Measurements from ENCODE around the gene CCR7.

The CCR7 gene

DNA sequence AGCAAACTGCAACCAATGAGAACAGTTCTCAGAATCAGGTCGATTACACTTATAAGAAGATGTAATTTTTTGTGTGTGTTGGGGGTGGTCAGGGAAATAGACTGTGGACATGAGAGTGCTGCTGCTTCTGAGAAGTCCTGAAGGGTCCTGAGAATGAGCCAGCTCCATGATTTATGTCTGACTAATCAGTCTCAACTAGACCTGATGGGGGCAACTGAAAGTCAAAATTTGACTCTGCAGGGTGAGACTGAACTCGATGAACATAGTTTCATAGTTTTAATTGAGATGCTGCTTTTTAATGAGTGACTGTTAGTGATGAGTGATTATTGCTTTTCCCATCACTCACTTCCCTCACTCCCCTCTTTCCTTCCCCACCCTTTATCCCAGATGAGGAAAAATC lies 45.1 kb upstream of the CCR7 start:
- H3K27ac Mint-ChIP-seq = no peak overlapping the region
- no peaks in the 10 kb centered on the region for H3K9me3 Mint-ChIP-seq
- H3K4me1 Mint-ChIP-seq = no peaks in the 10 kb centered on the region
- peaks cover 40% of the 10 kb centered on the region for H3K27me3 Mint-ChIP-seq (ENCODE audit: low read depth)
- no peak for TF ChIP-seq CTCF (IDR thresholded peaks at IDR 0.05; ENCODE audit: unreplicated experiment in 3 of 3)
- H3K36me3 Mint-ChIP-seq (ENCODE audit: low read depth) = no peaks in the 10 kb centered on the region
- H3K4me3 Mint-ChIP-seq = no peak overlapping the region

GRCh38 chr17:40608061-40608581 lies 42.8 kb upstream of the CCR7 start:
- Mint-ChIP-seq H3K27ac (no peak overlapping the region), H3K9me3 (no peaks in the 10 kb centered on the region), H3K4me1 (no peaks in the 10 kb centered on the region), H3K27me3 (ENCODE audit: low read depth) (peaks cover 27% of the 10 kb centered on the region), H3K36me3 (ENCODE audit: low read depth) (no peaks in the 10 kb centered on the region), H3K4me3 (no peak overlapping the region)
- TF ChIP-seq CTCF (IDR thresholded peaks at IDR 0.05; ENCODE audit: unreplicated experiment in 3 of 3) = no peak

DNA sequence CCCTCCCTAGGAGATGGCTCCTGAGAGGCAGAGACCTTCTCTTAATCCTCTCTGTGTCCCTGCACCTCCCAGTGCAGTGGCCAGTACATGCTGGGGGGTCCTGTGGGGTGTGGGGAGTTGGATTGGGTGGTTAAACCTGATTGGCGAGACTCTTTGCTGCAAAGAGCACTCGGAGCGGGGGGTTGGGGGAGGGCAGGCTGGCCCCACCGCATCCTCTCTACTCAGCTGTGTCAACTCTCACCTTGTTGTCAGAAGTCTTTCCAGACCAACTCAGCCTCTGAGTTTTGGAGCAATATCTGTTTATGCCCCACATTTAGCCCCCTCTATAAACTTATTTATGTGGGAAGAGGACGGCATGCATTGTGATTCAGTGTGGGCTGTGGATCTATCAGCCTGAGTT lies 42.4 kb upstream of the CCR7 start:
- Mint-ChIP-seq H3K36me3 (ENCODE audit: low read depth) (no peaks in the 10 kb centered on the region), H3K9me3 (no peaks in the 10 kb centered on the region), H3K27me3 (ENCODE audit: low read depth) (peaks cover 27% of the 10 kb centered on the region), H3K27ac (no peak overlapping the region), H3K4me3 (no peak overlapping the region), H3K4me1 (no peaks in the 10 kb centered on the region)
- TF ChIP-seq CTCF (IDR thresholded peaks at IDR 0.05; ENCODE audit: unreplicated experiment in 3 of 3) = no peak

DNA sequence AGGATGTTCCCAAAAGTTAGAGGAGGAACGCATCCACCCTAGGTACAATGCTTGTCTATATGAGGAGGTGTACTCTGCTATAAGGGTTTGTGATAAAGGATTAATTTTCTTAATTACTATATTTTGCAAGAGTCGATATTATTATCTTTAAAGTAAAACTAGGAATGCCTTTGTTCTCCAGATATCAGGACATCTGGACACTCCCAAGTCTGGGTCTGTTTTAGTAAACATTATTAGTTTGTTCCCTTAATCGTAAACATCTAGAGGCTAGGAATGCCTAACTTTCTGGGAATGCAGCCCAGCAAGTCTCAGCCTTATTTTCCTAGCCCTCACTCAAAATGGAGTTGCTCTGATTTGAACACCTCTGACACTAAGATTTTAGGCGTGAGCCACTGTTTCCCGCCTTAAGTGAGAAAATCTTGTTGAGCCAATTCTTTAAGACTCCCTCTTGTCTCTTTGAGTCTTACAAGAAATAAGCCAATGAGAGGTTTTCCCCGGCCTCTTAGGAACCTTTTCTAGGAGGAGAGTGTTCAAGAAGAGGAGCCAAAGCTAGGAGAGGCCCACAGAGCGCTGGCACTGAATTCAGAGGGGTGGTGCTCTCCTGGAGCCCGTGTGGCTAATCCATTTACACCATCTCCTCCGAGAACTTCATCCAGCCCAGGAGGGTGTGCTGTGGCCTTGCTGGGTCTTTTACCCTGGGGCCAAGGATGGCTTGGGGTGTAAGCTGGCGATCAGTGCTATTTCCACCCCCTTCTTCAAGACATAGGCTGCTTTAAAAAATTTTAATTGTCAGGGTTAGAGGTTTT lies 41.5 kb upstream of the CCR7 start:
- H3K9me3 Mint-ChIP-seq = no peaks in the 10 kb centered on the region
- H3K4me3 Mint-ChIP-seq = no peak overlapping the region
- no peak for TF ChIP-seq CTCF (IDR thresholded peaks at IDR 0.05; ENCODE audit: unreplicated experiment in 3 of 3)
- no peak overlapping the region for H3K27ac Mint-ChIP-seq
- H3K4me1 Mint-ChIP-seq = no peaks in the 10 kb centered on the region
- peaks cover 21% of the 10 kb centered on the region for H3K27me3 Mint-ChIP-seq (ENCODE audit: low read depth)
- no peaks in the 10 kb centered on the region for H3K36me3 Mint-ChIP-seq (ENCODE audit: low read depth)

DNA sequence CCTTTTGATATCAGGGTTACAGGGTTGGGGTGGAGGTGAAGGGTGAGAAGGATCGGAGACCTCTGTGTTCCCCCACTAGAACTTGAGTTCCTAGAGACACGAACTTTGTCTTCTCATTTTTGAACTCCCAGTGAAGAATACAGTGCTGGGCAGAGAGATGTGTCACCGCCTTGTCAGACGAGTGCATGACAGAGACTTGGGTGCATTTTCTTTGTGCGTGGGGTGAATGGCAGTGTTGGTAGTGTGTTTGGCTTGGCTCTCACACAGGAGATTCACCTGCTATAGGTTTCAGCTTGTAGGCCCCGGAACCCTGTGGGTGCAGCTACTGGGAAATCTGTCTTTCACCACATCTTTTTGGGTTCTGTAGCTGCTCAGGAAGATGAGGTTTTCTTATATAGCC lies 40.0 kb upstream of the CCR7 start:
- no peaks in the 10 kb centered on the region for H3K36me3 Mint-ChIP-seq (ENCODE audit: low read depth)
- peaks cover 17% of the 10 kb centered on the region for H3K27me3 Mint-ChIP-seq (ENCODE audit: low read depth)
- no peak overlapping the region for H3K4me3 Mint-ChIP-seq
- H3K4me1 Mint-ChIP-seq = no peaks in the 10 kb centered on the region
- no peak overlapping the region for H3K27ac Mint-ChIP-seq
- TF ChIP-seq CTCF (IDR thresholded peaks at IDR 0.05; ENCODE audit: unreplicated experiment in 3 of 3) = no peak
- no peaks in the 10 kb centered on the region for H3K9me3 Mint-ChIP-seq

All from nephron (organoid).